D721Med (cell line): Measurements from ENCODE around the gene POLRMT.

Experiments
- DNase-seq: peaks from one replicate; pipeline ENCODE4 v3.0.0; 2011; ENCODE audit warnings: low spot score; ENCODE audit not compliant: insufficient read length
- FAIRE-seq: peaks from 2 replicates; lab custom pipeline; 2011; peaks lifted over from hg19 to GRCh38; lab: Jason Lieb, UNC
- TF ChIP-seq, protein P1 (sequence below): IDR thresholded peaks from 2 replicates; pipeline ENCODE4 v1.5.1; 2012; ENCODE audit warnings: mild to moderate bottlenecking, control low read depth; ENCODE audit not compliant: insufficient read depth; ENCODE audit errors: missing control alignments

POLRMT gene

GRCh38 chr19:577439-578392 lies 55.6 kb downstream of the POLRMT start:
- DNase-seq (no peak), FAIRE-seq (no peak)
- TF ChIP-seq, protein P1, sequence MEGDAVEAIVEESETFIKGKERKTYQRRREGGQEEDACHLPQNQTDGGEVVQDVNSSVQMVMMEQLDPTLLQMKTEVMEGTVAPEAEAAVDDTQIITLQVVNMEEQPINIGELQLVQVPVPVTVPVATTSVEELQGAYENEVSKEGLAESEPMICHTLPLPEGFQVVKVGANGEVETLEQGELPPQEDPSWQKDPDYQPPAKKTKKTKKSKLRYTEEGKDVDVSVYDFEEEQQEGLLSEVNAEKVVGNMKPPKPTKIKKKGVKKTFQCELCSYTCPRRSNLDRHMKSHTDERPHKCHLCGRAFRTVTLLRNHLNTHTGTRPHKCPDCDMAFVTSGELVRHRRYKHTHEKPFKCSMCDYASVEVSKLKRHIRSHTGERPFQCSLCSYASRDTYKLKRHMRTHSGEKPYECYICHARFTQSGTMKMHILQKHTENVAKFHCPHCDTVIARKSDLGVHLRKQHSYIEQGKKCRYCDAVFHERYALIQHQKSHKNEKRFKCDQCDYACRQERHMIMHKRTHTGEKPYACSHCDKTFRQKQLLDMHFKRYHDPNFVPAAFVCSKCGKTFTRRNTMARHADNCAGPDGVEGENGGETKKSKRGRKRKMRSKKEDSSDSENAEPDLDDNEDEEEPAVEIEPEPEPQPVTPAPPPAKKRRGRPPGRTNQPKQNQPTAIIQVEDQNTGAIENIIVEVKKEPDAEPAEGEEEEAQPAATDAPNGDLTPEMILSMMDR: no peak

DNA sequence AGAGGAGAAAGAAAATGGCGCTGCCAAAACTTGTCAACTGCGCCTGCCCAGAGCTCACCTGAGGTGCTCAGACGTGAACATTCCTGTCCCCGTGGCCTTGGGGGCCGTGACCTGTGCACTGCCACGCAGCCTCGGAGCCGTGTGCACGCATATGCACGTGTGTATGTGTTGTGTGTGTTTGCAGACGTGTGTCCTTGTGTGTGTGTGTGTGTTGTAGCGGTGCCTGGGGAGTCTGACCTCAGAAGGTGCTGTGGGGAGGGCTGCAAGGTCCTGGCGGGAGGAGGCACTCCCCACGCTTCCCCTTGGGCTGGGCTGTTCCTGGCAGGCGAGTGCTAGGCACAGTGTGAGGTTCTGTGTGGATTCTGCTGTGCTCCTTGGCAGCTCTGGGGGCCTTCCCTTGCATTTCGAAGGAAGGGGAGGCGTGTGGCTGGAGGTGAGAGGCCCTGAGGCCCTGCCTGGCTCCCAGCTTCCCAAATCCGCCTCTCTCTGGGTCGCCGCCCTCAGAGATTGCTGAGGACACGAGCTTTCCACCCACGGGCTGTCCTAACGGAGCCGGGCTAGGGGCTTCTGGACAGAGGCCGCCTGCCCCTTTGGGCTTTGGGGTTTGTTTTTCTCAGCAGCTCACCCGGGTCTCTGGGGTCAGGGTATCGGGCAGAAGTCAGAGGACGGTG lies 56.4 kb downstream of the POLRMT start:
- FAIRE-seq (no peak), DNase-seq (no peak)
- TF ChIP-seq, protein P1: no peak

- TF ChIP-seq, protein P1: no peak
- DNase-seq: no peak
- no peak for FAIRE-seq
These were observed 57.5 kb downstream of the POLRMT start for GRCh38 chr19:575527-576506.

- TF ChIP-seq, protein P1: no peak
- FAIRE-seq (no peak), DNase-seq (no peak)
These were observed 58.4 kb downstream of the POLRMT start for GRCh38 chr19:574658-575526.

DNA sequence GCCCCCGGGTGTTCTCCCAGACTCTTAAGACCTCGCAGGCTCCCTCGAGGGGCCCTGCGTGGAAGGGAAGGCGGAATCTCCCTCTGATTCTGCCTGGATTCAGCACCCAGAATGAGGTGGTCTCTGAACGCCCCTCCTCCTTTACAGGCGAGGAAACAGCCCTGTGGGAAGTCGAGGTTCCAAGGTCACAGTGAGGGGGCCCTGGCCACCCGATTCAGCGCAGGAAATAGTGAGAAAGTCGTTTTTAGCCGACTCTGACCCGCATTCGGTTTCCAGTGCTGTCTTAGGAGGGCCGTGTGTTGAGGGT lies 59.9 kb downstream of the POLRMT start:
- FAIRE-seq (no peak), DNase-seq (no peak)

More for the DNA sequence above, 59.9 kb downstream of the POLRMT start:
- TF ChIP-seq, protein P1: no peak
